HG03565 (cell line): ENCODE results near the gene RBMX.

ENCODE experiments used
- ATAC-seq: cut with Tn5 transposase; IDR thresholded peaks from one replicate; pipeline ENCODE4 v1.9.1; 2021; ENCODE audit warnings: mild to moderate bottlenecking, moderate library complexity; ENCODE audit not compliant: unreplicated experiment

Gene RBMX

GRCh38 chrX:136849395-136849794 is 31.1 kb downstream of the RBMX start:
- no peak for ATAC-seq

- ATAC-seq, result no peak
Observed at GRCh38 chrX:136847874-136848273, 32.7 kb downstream of the RBMX start.

- ATAC-seq, result no peak
Observed at GRCh38 chrX:136839196-136839595, 41.3 kb downstream of the RBMX start.

GRCh38 chrX:136835761-136836160 is 44.8 kb downstream of the RBMX start:
- no peak for ATAC-seq

- no peak for ATAC-seq
Observed at GRCh38 chrX:136829413-136829812, 51.1 kb downstream of the RBMX start.

- ATAC-seq, result no peak
Observed at GRCh38 chrX:136828830-136829229, 51.7 kb downstream of the RBMX start.

GRCh38 chrX:136827026-136827425 is 53.5 kb downstream of the RBMX start:
- ATAC-seq, result no peak

- ATAC-seq, result no peak
Observed at GRCh38 chrX:136825771-136826170, 54.8 kb downstream of the RBMX start.
